Myocyte (in vitro differentiated cells): ENCODE results near the gene SLC17A8. TPM values are rescaled to one million over a fixed set of nuclear protein-coding genes. Genes with fewer than 3 reads are reported as not detected.
"Not testable (repeated sequence)": the region's sequence is repeated elsewhere in the genome, so short reads cannot be mapped to it uniquely, and the experiment has no call there.

ENCODE experiments used
- DNase-seq: peaks from one replicate; pipeline ENCODE4 v3.0.0-alpha.2; 2012; ENCODE audit warnings: low read depth
- polyA plus RNA-seq: library from polyadenylated mRNA; unstranded; fragments of >200 nt; gene quantifications from one replicate; pipeline ENCODE4 v1.2.1, GENCODE V29; 2012; ENCODE audit warnings: missing spikeins
- total RNA-seq: library from RNA; depleted of rRNA; stranded (reverse); fragments of >200 nt; gene quantifications from 2 replicates; pipeline ENCODE4 v1.2.3, GENCODE V29; 2014

Gene SLC17A8
- 0.05 TPM in 1 of 2 replicates, not detected in the other for total RNA-seq
- not detected for polyA plus RNA-seq

GRCh38 chr12:100356644-100357223 lies at the start of gene SLC17A8:
SLC17A8 (plus strand) TSS chr12:100357074; CDS start chr12:100357392, 318 bp downstream.
- peak; percentile 6 for DNase-seq

GRCh38 chr12:100308138-100308537 lies 48.7 kb upstream of the SLC17A8 start:
- DNase-seq: not testable (repeated sequence)

DNA sequence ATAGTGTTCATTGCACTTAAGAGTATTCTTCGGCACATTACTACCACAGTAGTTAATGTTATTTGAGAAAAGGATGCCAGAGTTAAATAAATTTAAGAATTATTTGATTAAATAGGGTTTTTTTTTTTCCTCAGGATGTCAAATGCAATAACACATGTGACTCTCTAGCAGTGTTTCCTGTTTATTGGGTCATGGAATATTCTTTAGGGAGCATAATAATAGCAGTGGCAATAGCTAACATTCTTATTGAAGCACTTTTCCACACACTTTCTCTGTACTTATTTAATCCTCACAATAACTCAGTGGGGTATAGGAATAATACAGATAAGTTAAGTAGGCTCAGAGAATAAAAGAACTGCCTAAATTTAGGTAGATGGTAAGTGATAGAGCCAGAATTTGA lies 45.6 kb upstream of the SLC17A8 start:
- DNase-seq: no peak

GRCh38 chr12:100317371-100317770 lies 39.5 kb upstream of the SLC17A8 start:
- no peak for DNase-seq

DNA sequence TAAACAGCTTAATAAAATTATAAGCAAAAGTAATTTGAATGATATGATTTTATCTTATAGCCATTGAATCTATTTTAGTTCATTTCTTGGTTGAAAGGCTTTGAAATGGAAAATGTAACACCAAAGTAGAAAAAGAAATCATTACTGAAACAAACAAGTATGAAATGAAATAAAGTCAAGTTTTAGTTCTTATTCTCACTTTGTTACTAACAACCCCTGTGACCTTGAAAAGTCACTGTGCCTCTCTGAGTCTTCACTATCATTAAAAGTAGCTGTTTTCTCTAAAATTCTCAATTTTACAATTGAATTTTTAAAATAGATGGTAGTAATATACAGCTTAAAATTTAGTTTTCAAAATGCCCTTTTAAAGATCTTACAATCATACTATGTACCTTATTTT lies 32.4 kb upstream of the SLC17A8 start:
- no peak for DNase-seq

GRCh38 chr12:100326208-100326607 lies 30.7 kb upstream of the SLC17A8 start:
- no peak for DNase-seq

GRCh38 chr12:100329800-100330199 lies 27.1 kb upstream of the SLC17A8 start:
- no peak for DNase-seq

GRCh38 chr12:100331871-100332270 lies 25.0 kb upstream of the SLC17A8 start:
- peak; percentile 46 for DNase-seq

GRCh38 chr12:100332852-100333251 lies 24.0 kb upstream of the SLC17A8 start:
- DNase-seq: no peak

GRCh38 chr12:100337299-100337698 lies 19.6 kb upstream of the SLC17A8 start:
- no peak for DNase-seq

- no peak for DNase-seq
Observed at GRCh38 chr12:100337727-100338126, 19.1 kb upstream of the SLC17A8 start.

DNA sequence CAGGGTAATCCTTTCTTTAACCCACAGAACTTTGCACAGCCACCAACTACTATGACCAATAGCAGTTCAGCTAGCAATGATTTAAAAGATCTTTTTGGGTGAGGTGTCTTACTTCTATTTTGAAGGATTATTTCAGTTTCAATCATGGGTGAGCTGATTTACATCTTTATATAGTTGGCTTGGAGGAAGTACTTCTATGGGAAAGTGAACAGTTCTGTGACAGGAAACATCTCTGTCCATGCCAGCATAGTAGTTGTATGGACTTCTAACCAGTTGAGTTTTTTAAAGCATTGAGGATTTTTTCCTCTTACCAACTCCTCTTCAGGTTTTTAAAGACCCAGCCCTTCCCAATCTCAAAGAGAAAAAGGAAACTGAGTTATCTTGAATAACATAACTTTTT lies 17.8 kb upstream of the SLC17A8 start:
- no peak for DNase-seq

DNA sequence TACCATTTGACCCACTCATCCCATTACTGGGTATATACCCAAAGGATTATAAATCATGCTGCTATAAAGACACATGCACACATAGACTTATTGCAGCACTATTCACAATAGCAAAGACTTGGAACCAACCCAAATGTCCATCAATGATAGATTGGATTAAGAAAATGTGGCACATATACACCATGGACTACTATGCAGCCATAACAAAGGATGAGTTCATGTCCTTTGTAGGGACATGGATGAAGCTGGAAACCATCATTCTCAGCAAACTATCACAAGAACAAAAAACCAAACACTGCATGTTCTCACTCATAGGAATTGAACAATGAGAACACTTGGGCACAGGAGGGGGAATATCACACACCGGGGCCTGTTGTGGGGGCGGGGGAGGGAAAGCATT lies 14.0 kb upstream of the SLC17A8 start:
- DNase-seq: not testable (repeated sequence)

GRCh38 chr12:100344351-100344750 lies 12.5 kb upstream of the SLC17A8 start:
- not testable (repeated sequence) for DNase-seq

GRCh38 chr12:100345020-100345767 lies 11.7 kb upstream of the SLC17A8 start:
- DNase-seq: no peak

DNA sequence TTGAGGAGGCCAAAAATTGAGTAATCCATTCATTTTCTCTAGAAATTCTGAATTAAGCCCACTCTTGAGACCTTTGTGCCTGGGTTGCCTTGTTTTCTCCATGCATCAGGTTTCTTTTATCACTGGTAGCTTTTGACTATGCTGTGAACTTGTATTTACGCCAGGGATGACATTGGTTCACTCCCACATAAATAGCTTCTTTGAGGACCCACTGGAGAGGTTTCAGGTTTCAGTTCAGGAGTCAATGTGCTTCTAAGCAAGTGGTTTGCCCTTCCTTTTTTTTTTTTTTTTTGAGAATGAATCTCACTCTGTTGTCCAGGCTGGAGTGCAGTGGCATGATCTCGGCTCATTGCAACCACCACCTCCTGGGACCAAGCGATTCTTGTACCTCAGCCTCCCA lies 10.2 kb upstream of the SLC17A8 start:
- peak; percentile 19 for DNase-seq

DNA sequence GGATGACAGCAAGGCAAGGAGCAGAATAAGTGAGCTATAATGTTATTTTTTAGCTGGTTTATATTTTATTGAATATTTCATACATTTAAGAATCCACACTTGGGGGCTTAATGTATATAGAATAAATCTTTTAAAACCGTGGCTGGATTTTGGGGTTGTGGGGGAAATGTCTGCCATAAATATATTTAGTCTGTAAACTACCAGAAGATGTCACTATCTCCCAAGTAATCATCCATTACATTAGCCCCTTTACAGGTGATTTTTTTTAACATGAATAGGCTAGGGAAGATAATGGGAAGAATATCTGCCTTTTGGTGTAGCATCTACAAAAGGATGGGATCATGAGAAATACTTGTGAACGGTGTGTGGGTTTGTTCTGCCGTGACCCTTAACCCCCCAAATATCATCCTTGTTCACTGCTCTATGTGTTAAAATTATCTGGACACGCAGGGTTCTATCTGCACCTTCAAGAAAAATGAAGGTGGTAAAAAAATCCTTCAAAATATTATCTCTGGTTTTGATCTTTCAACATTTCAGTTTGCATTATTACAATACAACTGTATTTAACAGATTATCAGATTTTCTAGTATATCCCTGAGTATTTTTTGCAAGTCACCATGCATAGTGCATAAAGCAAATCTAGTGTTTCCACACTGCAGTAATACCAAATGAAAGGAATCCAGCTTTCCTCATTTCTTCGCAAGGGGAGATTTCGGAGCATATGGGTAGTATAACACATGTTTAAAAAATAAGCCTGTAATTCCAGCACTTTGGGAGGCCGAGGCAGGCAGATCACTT lies 8.0 kb upstream of the SLC17A8 start:
- peak; percentile 29 for DNase-seq

DNA sequence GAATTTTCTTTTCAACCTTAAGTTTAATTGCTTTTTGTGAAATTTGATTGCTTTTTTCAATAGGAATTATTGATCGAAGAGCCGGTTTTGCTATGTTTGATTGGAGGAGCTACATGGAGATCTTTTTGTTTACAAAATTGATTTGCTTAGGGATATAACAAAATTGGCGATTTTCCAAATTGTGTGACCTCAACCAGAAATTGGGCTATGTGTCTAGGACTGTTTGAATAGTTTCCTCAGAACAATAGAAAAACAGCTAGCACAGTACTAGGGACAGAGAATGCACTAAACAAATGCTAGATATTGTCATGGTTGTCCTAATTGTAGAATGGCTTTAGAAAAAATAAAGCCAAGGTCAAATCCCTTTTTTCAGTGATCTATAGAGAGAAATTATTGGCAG lies 2.4 kb downstream of the SLC17A8 start:
- no peak for DNase-seq

GRCh38 chr12:100359822-100360221 lies 2.9 kb downstream of the SLC17A8 start:
- peak; percentile 40 for DNase-seq

DNA sequence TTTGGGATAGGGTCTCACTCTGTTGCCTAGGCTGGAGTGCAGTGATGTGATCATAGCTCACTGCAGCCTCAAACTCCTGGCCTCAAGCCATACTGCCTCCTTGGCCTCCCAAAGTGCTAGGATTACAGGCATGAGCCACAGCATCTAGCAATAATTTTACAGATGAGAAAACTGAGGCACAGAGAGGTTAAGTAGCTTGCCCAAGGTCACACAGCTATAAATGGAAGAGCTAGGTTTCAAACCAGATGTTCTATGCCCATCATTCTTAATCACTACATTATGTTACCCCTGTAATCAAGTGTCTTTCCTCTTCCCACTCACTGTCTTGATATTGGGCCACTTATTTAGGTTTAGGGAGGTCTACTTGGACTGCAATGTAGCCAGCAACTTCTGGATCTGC lies 3.6 kb downstream of the SLC17A8 start:
- DNase-seq: no peak

DNA sequence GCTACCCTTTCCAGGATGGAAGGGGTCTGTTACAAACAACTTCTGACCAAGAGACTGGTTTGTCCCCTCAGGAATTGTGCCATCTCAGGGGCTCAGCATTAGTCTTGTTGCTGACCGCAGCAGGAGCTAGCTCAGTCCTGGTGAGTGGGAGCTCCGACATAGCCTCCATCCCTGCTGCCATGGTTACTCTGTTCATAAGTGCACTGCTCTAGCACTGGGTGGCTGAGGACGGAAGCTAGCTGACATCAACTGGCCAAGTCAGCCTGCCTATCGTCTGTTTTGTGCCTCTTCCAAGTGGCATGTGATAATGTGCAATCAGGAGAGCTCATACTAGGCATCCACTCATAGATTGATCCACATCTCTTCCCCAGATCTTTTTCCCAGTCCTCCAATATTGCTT lies 7.5 kb downstream of the SLC17A8 start:
- no peak for DNase-seq

DNA sequence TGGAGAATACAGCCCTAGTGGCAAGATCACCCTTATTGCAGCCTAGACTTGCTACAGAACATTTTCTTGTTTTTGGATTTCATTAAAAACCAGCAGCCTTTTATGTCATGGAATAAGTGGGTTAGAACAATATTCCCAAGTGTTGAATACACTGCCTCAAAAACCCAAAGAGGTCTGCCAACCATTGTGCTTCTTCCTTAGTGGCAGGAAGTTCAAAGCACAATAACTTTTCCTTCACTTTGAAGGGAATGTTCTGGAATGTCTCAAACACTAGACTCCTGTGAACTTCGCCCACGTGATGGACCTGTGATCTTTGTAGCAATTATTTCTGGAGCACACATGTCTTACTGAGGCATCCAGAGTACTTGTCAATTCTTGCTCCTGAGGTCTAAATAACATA lies 8.5 kb downstream of the SLC17A8 start:
- no peak for DNase-seq
